Nephron progenitor cell (in vitro differentiated cells): ENCODE measurements around the gene SSU72.
"Not testable (repeated sequence)": the region's sequence is repeated elsewhere in the genome, so short reads cannot be mapped to it uniquely, and the experiment has no call there.

Experiments
- DNase-seq: peaks from one replicate; pipeline ENCODE4 v3.0.0; 2021
- H3K27ac Mint-ChIP-seq: 2 replicates; pipeline ENCODE4 v1.8.0; 2021; ENCODE audit warnings: mild to moderate bottlenecking, moderate library complexity, mixed read lengths
- H3K27me3 Mint-ChIP-seq: 2 replicates; pipeline ENCODE4 v1.8.0; 2021; ENCODE audit warnings: mild to moderate bottlenecking, low read depth, mixed read lengths; ENCODE audit not compliant: poor library complexity
- H3K36me3 Mint-ChIP-seq: 2 replicates; pipeline ENCODE4 v1.8.0; 2021; ENCODE audit warnings: low read depth, mixed read lengths
- H3K4me1 Mint-ChIP-seq: 2 replicates; pipeline ENCODE4 v1.8.0; 2021; ENCODE audit warnings: mixed read lengths
- H3K4me3 Mint-ChIP-seq: 2 replicates; pipeline ENCODE4 v1.8.0; 2021; ENCODE audit warnings: mild to moderate bottlenecking, moderate library complexity, mixed read lengths
- H3K9me3 Mint-ChIP-seq: 2 replicates; pipeline ENCODE4 v1.8.0; 2021; ENCODE audit warnings: mild to moderate bottlenecking, moderate library complexity, mixed read lengths
- CTCF ChIP-seq: fragments of 200-600 bp; sonication (generic); IDR thresholded peaks from 2 replicates; pipeline ENCODE4 v1.5.0; 2021; ENCODE audit warnings: antibody characterized with exemption

The SSU72 gene

GRCh38 chr1:1599030-1599934 lies 24.6 kb upstream of the SSU72 start:
- no peak overlapping the region for H3K27ac Mint-ChIP-seq
- peaks cover 42% of the 10 kb centered on the region for H3K27me3 Mint-ChIP-seq
- peak overlapping the region; percentile 76 for H3K4me3 Mint-ChIP-seq
- DNase-seq, result peak; percentile 58
- H3K36me3 Mint-ChIP-seq, result no peaks in the 10 kb centered on the region
- H3K4me1 Mint-ChIP-seq, result peaks cover 5% of the 10 kb centered on the region
- H3K9me3 Mint-ChIP-seq, result no peaks in the 10 kb centered on the region
- peak; percentile 7 for TF ChIP-seq CTCF

GRCh38 chr1:1598720-1599029 lies 24.0 kb upstream of the SSU72 start:
- H3K27ac Mint-ChIP-seq, result no peak overlapping the region
- H3K9me3 Mint-ChIP-seq, result no peaks in the 10 kb centered on the region
- DNase-seq, result no peak
- H3K27me3 Mint-ChIP-seq, result peaks cover 36% of the 10 kb centered on the region
- H3K36me3 Mint-ChIP-seq, result no peaks in the 10 kb centered on the region
- TF ChIP-seq CTCF, result no peak
- H3K4me1 Mint-ChIP-seq, result peaks cover 5% of the 10 kb centered on the region
- H3K4me3 Mint-ChIP-seq, result peak overlapping the region; percentile 76

GRCh38 chr1:1598051-1598719 lies 23.5 kb upstream of the SSU72 start:
- TF ChIP-seq CTCF, result no peak
- Mint-ChIP-seq H3K4me1 (peaks cover 5% of the 10 kb centered on the region), H3K36me3 (no peaks in the 10 kb centered on the region), H3K9me3 (no peaks in the 10 kb centered on the region), H3K27ac (no peak overlapping the region), H3K27me3 (peaks cover 31% of the 10 kb centered on the region), H3K4me3 (peak overlapping the region; percentile 76)
- no peak for DNase-seq

GRCh38 chr1:1597275-1597930 lies 22.7 kb upstream of the SSU72 start:
- peak; percentile 27 for TF ChIP-seq CTCF
- no peaks in the 10 kb centered on the region for H3K36me3 Mint-ChIP-seq
- H3K27ac Mint-ChIP-seq, result no peak overlapping the region
- peaks cover 23% of the 10 kb centered on the region for H3K27me3 Mint-ChIP-seq
- peaks cover 5% of the 10 kb centered on the region for H3K4me1 Mint-ChIP-seq
- no peaks in the 10 kb centered on the region for H3K9me3 Mint-ChIP-seq
- peak overlapping the region; percentile 49 for H3K4me3 Mint-ChIP-seq
- no peak for DNase-seq

GRCh38 chr1:1596493-1597274 lies 22.0 kb upstream of the SSU72 start:
- Mint-ChIP-seq H3K4me3 (no peak overlapping the region), H3K27ac (no peak overlapping the region), H3K9me3 (peaks cover 4% of the 10 kb centered on the region), H3K36me3 (no peaks in the 10 kb centered on the region), H3K27me3 (peaks cover 16% of the 10 kb centered on the region), H3K4me1 (peaks cover 9% of the 10 kb centered on the region)
- TF ChIP-seq CTCF, result no peak
- peak; percentile 33 for DNase-seq

- not testable (repeated sequence) for H3K36me3 Mint-ChIP-seq, H3K4me3 Mint-ChIP-seq, H3K27me3 Mint-ChIP-seq, DNase-seq, H3K4me1 Mint-ChIP-seq, H3K27ac Mint-ChIP-seq
- H3K9me3 Mint-ChIP-seq, result peaks cover 12% of the 10 kb centered on the region
Measured at GRCh38 chr1:1595341-1595740, 20.7 kb upstream of the SSU72 start.
